Adrenal gland (tissue), 12 donors: ENCODE measurements around the gene FAM241B. TPM values are rescaled to one million over a fixed set of nuclear protein-coding genes. Genes with fewer than 3 reads are reported as not detected.

Experiments used
- DNase-seq, 7 donors: peaks; one replicate each; pipeline ENCODE4 v3.0.0-alpha.2; 2019 to 2020
- H3K27ac ChIP-seq, 5 donors: fragments of 200-600 bp; sonication (generic) in 4 of 5; 1 replicate in 3 of 5; 2 replicates in 2 of 5; pipeline versions ENCODE4 v1.5.1 to v1.8.0; 2016 to 2020; ENCODE audit warnings: mild to moderate bottlenecking in 1 of 5
- H3K27me3 ChIP-seq: fragments of 200-600 bp; 2 replicates; pipeline ENCODE4 v1.8.0; 2021
- H3K36me3 ChIP-seq, 2 donors: fragments of 200-600 bp; replicated peaks in 1 of 2; 1 replicate in 1 of 2; 2 replicates in 1 of 2; pipeline versions ENCODE4 v1.5.1 to v1.8.0; 2018 to 2022
- H3K4me1 ChIP-seq, 2 donors: fragments of 200-600 bp; replicated peaks in 1 of 2; 1 replicate in 1 of 2; 2 replicates in 1 of 2; pipeline versions ENCODE4 v1.5.1 to v1.8.0; 2018 to 2021
- H3K4me3 ChIP-seq, 4 donors: fragments of 200-600 bp; sonication (generic) in 3 of 4; one replicate each; pipeline ENCODE4 v1.5.1; 2016 to 2018
- H3K9me3 ChIP-seq, 3 donors: fragments of 200-600 bp; sonication (generic) in 1 of 3; replicated peaks in 1 of 3; 1 replicate in 2 of 3; 2 replicates in 1 of 3; pipeline versions ENCODE4 v1.5.1 to v1.8.0; 2016 to 2021
- POLR2A ChIP-seq, 2 donors: fragments of 450-650 bp; IDR thresholded peaks; one replicate each; pipeline ENCODE4 v1.6.1; 2017; ENCODE audit warnings: antibody characterized with exemption in 2 of 2, mild to moderate bottlenecking in 2 of 2, moderate library complexity in 1 of 2
- WGBS, 4 donors: extraction: QIAGEN DNeasy Blood & Tissue Kit in 2 of 4; methylation state at CpG; one replicate each; pipeline versions ENCODE4 v1.1.5 to v1.1.7; 2013 to 2017; 5-methylcytosine and 5-hydroxymethylcytosine counted together
- intact Hi-C, 2 donors: fragments of 100-400 bp; cut with DNase I; formaldehyde crosslinking; loops; one replicate each; pipeline versions ENCODE4 v1.14.1 to v1.15.0; 2022 to 2023
- polyA plus RNA-seq, 3 donors: library from polyadenylated mRNA; stranded (reverse); fragments of 200-250 nt in 2 of 3; fragments of 350-450 nt in 1 of 3; fragmentation: Illumina TruSeq in 1 of 3; extraction: RNeasy Lipid Tissue Mini Kit (QIAGEN cat#74804) in 1 of 3; gene quantifications; one replicate each; pipeline ENCODE4 v1.2.3, GENCODE V29; 2013 to 2014
- total RNA-seq, 9 donors: library from RNA; depleted of rRNA in 4 of 9; stranded (reverse); fragments of >200 nt in 4 of 9; fragments of 120-200 nt in 1 of 9; fragmentation: NEBNext Ultra II Directional in 1 of 9; extraction: Animal tissue kit (Norgen Biotek cat#: 25700) in 1 of 9; gene quantifications; one replicate each; pipeline versions ENCODE4 v1.1.0 to v1.2.4, GENCODE V29; 2013 to 2023
- TF ChIP-seq, protein P1 (sequence below), 6 experiments: fragments of 450-650 bp in 4 of 6; fragments of 200-600 bp in 2 of 6; sonication (generic) in 1 of 6; IDR thresholded peaks; 1 replicate in 5 of 6; 2 replicates in 1 of 6; pipeline versions ENCODE4 v1.5.1 to v1.8.0; 2016 to 2021; ENCODE audit warnings: antibody characterized with exemption in 6 of 6, mild to moderate bottlenecking in 2 of 6, moderate library complexity in 1 of 6
- donor health status: healthy with polysubstance abuse.
- donor health status: Bipolar disorder and iron deficiency.
- donor health status: DM: yes; HTN: yes; CAD: no.
- donor health status: DM: no; HTN: no; CAD: no.
- donor health status: DM: no; HTN: no; CAD: no.
- donor health status: DM: yes; HTN: yes; CAD: no.

The FAM241B gene
- total and polyA plus RNA-seq, 12 donors, result 1.4 to 4.6 (median 3.0) TPM; not detected in 2

DNA sequence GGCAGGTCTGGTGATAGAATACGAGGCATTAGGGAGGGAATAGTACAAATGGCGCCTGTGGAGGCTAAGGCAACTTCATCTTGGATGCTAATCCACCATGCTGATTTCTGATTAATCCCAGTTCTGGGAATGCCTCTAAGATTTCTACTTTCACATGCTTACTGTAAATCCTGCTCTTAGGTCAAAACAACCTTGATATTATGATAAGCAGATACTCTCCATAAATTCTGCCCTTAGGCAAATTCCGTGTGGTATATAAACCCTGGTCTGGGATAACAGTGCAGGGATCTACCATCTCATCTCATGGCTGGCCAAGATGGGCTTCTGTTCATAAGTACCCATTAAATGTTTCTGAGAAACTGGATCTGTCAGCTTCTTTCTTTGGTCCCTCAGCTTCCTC, 45.4 kb upstream of the FAM241B start:
- no peak overlapping the region for H3K4me3 ChIP-seq
- TF ChIP-seq, protein P1, sequence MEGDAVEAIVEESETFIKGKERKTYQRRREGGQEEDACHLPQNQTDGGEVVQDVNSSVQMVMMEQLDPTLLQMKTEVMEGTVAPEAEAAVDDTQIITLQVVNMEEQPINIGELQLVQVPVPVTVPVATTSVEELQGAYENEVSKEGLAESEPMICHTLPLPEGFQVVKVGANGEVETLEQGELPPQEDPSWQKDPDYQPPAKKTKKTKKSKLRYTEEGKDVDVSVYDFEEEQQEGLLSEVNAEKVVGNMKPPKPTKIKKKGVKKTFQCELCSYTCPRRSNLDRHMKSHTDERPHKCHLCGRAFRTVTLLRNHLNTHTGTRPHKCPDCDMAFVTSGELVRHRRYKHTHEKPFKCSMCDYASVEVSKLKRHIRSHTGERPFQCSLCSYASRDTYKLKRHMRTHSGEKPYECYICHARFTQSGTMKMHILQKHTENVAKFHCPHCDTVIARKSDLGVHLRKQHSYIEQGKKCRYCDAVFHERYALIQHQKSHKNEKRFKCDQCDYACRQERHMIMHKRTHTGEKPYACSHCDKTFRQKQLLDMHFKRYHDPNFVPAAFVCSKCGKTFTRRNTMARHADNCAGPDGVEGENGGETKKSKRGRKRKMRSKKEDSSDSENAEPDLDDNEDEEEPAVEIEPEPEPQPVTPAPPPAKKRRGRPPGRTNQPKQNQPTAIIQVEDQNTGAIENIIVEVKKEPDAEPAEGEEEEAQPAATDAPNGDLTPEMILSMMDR (IDR thresholded peaks at IDR 0.05), result no peak
- TF ChIP-seq POLR2A (IDR thresholded peaks at IDR 0.05), result no peak
- H3K27me3 ChIP-seq, result no peaks in the 10 kb centered on the region
- H3K27ac ChIP-seq, result no peak overlapping the region
- H3K4me1 ChIP-seq, result no peaks in the 10 kb centered on the region
- H3K36me3 ChIP-seq, result no peaks in the 10 kb centered on the region
- whole genome bisulfite sequencing, 4 donors, result 58 to 78% (median 75%) methylated on average over 3 of the region's 3 CpGs
- intact Hi-C loops, result no loop called here
- no peaks in the 10 kb centered on the region for H3K9me3 ChIP-seq
- no peak for DNase-seq

DNA sequence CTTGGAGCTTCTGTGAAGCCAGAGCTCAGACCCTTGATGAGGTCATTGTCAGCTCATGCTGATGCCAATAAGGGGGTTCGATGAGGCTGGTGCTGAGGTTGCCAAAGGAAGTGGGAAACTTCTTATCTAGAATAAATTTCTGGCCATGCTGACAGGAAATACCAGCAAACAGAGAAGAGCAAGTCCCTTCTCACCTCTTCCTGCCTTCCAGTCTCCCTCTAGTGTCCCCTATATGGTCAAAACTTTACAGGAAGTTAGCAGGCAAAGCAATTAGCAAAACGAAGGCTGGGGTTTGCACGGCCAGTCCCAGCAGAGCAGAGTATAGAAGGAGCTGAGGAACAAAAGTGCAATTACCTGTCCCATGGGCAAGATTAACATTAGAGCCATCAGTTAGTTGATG, 41.7 kb upstream of the FAM241B start:
- no peaks in the 10 kb centered on the region for H3K27me3 ChIP-seq
- no peaks in the 10 kb centered on the region for H3K9me3 ChIP-seq
- no peak overlapping the region for H3K4me3 ChIP-seq
- DNase-seq, result no peak
- no peak overlapping the region for H3K27ac ChIP-seq
- H3K36me3 ChIP-seq, result no peaks in the 10 kb centered on the region
- no peaks in the 10 kb centered on the region for H3K4me1 ChIP-seq
- WGBS, 4 donors, result 19 to 33% (median 22%) methylated on average over 3 of the region's 3 CpGs
- no peak for TF ChIP-seq POLR2A (IDR thresholded peaks at IDR 0.05)
- TF ChIP-seq, protein P1 (IDR thresholded peaks at IDR 0.05), result no peak
- intact Hi-C loops, result no loop called here

DNA sequence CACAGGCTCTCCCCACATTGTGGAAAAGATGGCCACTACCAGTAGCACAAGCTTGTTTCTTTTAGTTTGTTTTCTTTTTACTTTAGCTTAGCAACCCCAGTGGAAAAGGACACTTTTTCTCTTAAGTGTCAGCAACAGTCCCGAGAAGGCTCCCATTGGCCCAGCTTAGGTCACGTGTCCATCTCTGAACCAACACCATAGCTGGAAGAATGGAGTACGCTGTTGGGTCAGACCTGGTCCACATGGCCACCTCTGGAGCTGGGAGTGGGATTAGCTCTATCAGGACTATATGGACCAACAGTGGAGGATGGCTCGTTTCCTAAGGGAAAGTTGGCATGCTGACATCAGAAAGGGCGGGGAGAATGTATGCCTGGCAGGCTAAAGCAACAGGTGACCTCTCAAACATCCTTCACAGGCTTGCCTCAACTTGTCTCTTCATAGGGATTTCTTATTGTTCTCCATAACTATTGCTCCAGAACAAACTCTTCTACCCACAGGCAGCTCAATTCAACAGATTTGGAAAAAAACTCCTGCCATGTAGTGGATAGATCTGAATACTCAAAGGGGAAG, 29.2 kb upstream of the FAM241B start:
- no peaks in the 10 kb centered on the region for H3K9me3 ChIP-seq
- H3K27me3 ChIP-seq, result peaks cover 18% of the 10 kb centered on the region
- no peaks in the 10 kb centered on the region for H3K4me1 ChIP-seq
- intact Hi-C loops, result no loop called here
- TF ChIP-seq, protein P1 (IDR thresholded peaks at IDR 0.05), result no peak
- TF ChIP-seq POLR2A (IDR thresholded peaks at IDR 0.05), result no peak
- no peak overlapping the region for H3K4me3 ChIP-seq
- H3K27ac ChIP-seq, result no peak overlapping the region
- no peak for DNase-seq
- H3K36me3 ChIP-seq, result no peaks in the 10 kb centered on the region
- 60 to 77% (median 74%) methylated on average over 5 of the region's 5 CpGs for WGBS, 4 donors

DNA sequence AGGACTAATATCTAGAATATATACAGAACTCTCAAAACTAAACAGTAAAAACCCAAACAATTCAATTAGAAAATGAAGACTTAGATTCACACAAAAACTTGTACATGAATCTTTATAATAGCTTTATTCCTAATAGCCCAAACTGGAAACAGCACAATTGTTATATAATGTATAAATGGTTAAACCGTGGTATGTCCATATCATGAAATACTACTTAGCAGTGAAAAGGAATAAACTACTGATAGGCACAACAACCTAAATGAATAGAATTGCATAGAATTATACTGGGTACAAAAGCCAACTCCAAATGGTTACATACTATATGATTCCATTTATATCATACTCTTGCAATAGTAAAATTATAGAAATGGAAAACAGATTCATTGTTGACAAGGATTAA, 21.0 kb upstream of the FAM241B start:
- intact Hi-C loops, result no loop called here
- H3K4me1 ChIP-seq, result no peaks in the 10 kb centered on the region
- H3K27ac ChIP-seq, result no peak overlapping the region
- WGBS, 4 donors, result 38 to 92% (median 64%) methylated on average over 1 of the region's 1 CpG
- H3K36me3 ChIP-seq, result no peaks in the 10 kb centered on the region
- no peak overlapping the region for H3K4me3 ChIP-seq
- TF ChIP-seq, protein P1 (IDR thresholded peaks at IDR 0.05), result no peak
- no peak for TF ChIP-seq POLR2A (IDR thresholded peaks at IDR 0.05)
- H3K9me3 ChIP-seq, result peaks cover 0 to 7% (median 6%) of the 10 kb centered on the region in 3 donors
- H3K27me3 ChIP-seq, result no peaks in the 10 kb centered on the region
- no peak for DNase-seq
